Skeletal muscle tissue (tissue), 4 donors: ENCODE data around the gene FBXL5. TPM values are rescaled to one million over a fixed set of nuclear protein-coding genes. Genes with fewer than 3 reads are reported as not detected.

Experiments
- H3K27ac ChIP-seq: one replicate; pipeline ENCODE4 v1.7.0; 2013; ENCODE audit warnings: mild to moderate bottlenecking, low read depth, low read length, inconsistent platforms
- H3K27me3 ChIP-seq, 3 donors: one replicate each; pipeline ENCODE4 v1.7.0; 2013; ENCODE audit warnings: low read length in 3 of 3; ENCODE audit not compliant: control insufficient read depth in 3 of 3, insufficient read depth in 3 of 3
- H3K36me3 ChIP-seq, 3 donors: one replicate each; pipeline ENCODE4 v1.7.0; 2013; ENCODE audit warnings: low read length in 3 of 3; ENCODE audit not compliant: control insufficient read depth in 3 of 3, insufficient read depth in 3 of 3
- H3K4me1 ChIP-seq, 3 donors: one replicate each; pipeline ENCODE4 v1.7.0; 2013; ENCODE audit warnings: low read length in 3 of 3, mild to moderate bottlenecking in 3 of 3; ENCODE audit not compliant: control insufficient read depth in 3 of 3, insufficient read depth in 3 of 3
- H3K4me3 ChIP-seq, 3 donors: one replicate each; pipeline ENCODE4 v1.7.0; 2013; ENCODE audit warnings: low read length in 3 of 3
- H3K9ac ChIP-seq, 3 donors: one replicate each; pipeline ENCODE4 v1.7.0; 2013; ENCODE audit warnings: low read length in 3 of 3, mild to moderate bottlenecking in 3 of 3, moderate library complexity in 2 of 3, low read depth in 1 of 3
- H3K9me3 ChIP-seq, 3 donors: one replicate each; pipeline ENCODE4 v1.7.0; 2013; ENCODE audit warnings: low read length in 3 of 3; ENCODE audit not compliant: control insufficient read depth in 3 of 3
- total RNA-seq: library from RNA; depleted of rRNA; stranded (reverse); fragments of >200 nt; gene quantifications from one replicate; pipeline ENCODE4 v1.2.3, GENCODE V29; 2014
- donor health status: Osteomylitis.

Gene FBXL5
- total RNA-seq, 1 donor from 2014 or later = 133 TPM

DNA sequence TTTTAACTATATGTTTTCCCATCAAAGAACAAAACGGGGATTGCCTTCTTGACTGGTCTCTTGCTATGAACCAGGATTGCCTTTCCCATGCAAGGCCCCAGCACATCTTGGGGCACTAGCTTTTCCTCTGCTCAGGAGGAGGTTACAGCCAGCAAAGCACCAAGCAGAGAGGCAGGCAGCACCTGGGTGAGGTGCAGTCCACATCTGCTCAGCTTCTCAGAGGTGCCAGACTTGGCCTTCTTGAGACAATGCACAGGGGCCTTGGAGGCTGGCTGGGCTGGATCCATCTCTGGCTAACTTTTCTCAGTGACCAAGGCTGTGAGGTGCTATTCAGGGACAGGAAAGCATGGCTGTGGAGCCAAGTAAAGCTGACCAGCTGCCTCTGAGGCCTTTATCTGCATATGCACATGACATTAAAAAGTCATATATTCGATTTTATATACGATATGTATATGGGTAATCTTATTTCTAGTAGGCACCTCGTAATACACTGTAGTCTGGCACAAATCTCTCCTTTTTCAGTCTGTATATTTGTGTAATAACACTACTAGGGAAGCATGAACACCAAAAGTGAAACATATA is 98.6 kb downstream of the FBXL5 start:
- H3K4me1 ChIP-seq = peaks cover 0 to 3% (median 0%) of the 10 kb centered on the region in 3 donors
- H3K4me3 ChIP-seq = no peak overlapping the region
- H3K36me3 ChIP-seq = peaks cover 0 to 10% (median 6%) of the 10 kb centered on the region in 3 donors
- H3K27me3 ChIP-seq = no peaks in the 10 kb centered on the region
- no peaks in the 10 kb centered on the region for H3K9me3 ChIP-seq
- H3K27ac ChIP-seq = no peak overlapping the region
- no peak overlapping the region for H3K9ac ChIP-seq

Other genes with a start within 250 kb of the FBXL5 start
- gene C1QTNF7, start 227.3 kb downstream of the FBXL5 start, total RNA-seq = 2.1 TPM
- 7.8 TPM for gene CC2D2A, start 185.5 kb downstream of the FBXL5 start, total RNA-seq
- gene FAM200B, start 26.5 kb upstream of the FBXL5 start, total RNA-seq = 12.0 TPM
- 5.2 TPM for gene BST1, start 47.7 kb upstream of the FBXL5 start, total RNA-seq
- 1.0 TPM for gene CD38, start 123.0 kb upstream of the FBXL5 start, total RNA-seq